Fibroblast of pulmonary artery (primary cell): ENCODE measurements around the gene PDXK.

Experiments
- DNase-seq: peaks from one replicate; pipeline ENCODE4 v3.0.0-alpha.2; 2010; ENCODE audit warnings: low read depth
- H3K4me3 ChIP-seq: replicated peaks from 2 replicates; pipeline ENCODE4 v1.5.1; 2011; ENCODE audit warnings: low read depth, mild to moderate bottlenecking, control low read depth, low read length, moderate library complexity
- CTCF ChIP-seq: IDR thresholded peaks from 2 replicates; pipeline ENCODE4 v1.5.1; 2011; ENCODE audit warnings: mild to moderate bottlenecking, control low read depth, low read length, inconsistent platforms; ENCODE audit errors: missing control alignments

Gene PDXK

GRCh38 chr21:43785134-43785533 lies 66.2 kb downstream of the PDXK start:
- DNase-seq, result no peak
- no peak for TF ChIP-seq CTCF
- H3K4me3 ChIP-seq, result no peak overlapping the region

GRCh38 chr21:43786300-43786806 lies 67.4 kb downstream of the PDXK start:
- TF ChIP-seq CTCF, result no peak
- no peak for DNase-seq
- H3K4me3 ChIP-seq, result no peak overlapping the region

- TF ChIP-seq CTCF, result no peak
- H3K4me3 ChIP-seq, result no peak overlapping the region
Measured at GRCh38 chr21:43786807-43787440, 68.0 kb downstream of the PDXK start.

GRCh38 chr21:43789276-43790009 lies 70.5 kb downstream of the PDXK start, which contains the start of gene RRP1:
RRP1 (plus strand) TSS chr21:43789577; CDS start chr21:43789630, 53 bp downstream.
- peak within 1 kb of the TSS; percentile 92 for H3K4me3 ChIP-seq
- peak; percentile 87 for DNase-seq
- TF ChIP-seq CTCF, result peak; percentile 32

More at GRCh38 chr21:43786807-43787440, 68.0 kb downstream of the PDXK start:
- DNase-seq, result no peak

GRCh38 chr21:43790010-43790524 lies 71.1 kb downstream of the PDXK start:
- peak overlapping the region; percentile 92 for H3K4me3 ChIP-seq
- no peak for DNase-seq
- no peak for TF ChIP-seq CTCF

- no peak for DNase-seq
- TF ChIP-seq CTCF, result no peak
- H3K4me3 ChIP-seq, result no peak overlapping the region
Measured at GRCh38 chr21:43792406-43792805, 73.5 kb downstream of the PDXK start.
